K562 (cell line): ENCODE results near the gene RTP5.

Experiments
- CREB1 ChIP-seq, 2 experiments: sonication (generic) in 1 of 2; formaldehyde crosslinking in 1 of 2; IDR thresholded peaks; 2 replicates each; pipeline versions ENCODE4 v1.6.1 to v1.8.0; 2012 to 2022; ENCODE audit warnings: inconsistent platforms in 1 of 2, mild to moderate bottlenecking in 1 of 2, missing genetic modification reagents in 1 of 2, moderate library complexity in 1 of 2
- EZH2 ChIP-seq: IDR thresholded peaks from 2 replicates; pipeline ENCODE4 v1.6.1; 2012; ENCODE audit warnings: low read depth, mild to moderate bottlenecking, inconsistent platforms, low read length, borderline replicate concordance
- HDAC3 ChIP-seq: fragments of 450-650 bp; IDR thresholded peaks from 2 replicates; pipeline ENCODE4 v1.6.1; 2018; ENCODE audit warnings: borderline replicate concordance, mild to moderate bottlenecking, moderate library complexity; ENCODE audit not compliant: partially characterized antibody
- NONO ChIP-seq, 2 experiments: fragments of 200-400 bp in 1 of 2; fragments of 450-650 bp in 1 of 2; formaldehyde crosslinking in 1 of 2; IDR thresholded peaks; 2 replicates each; pipeline ENCODE4 v1.6.1; 2017; ENCODE audit warnings: low read depth in 2 of 2, mild to moderate bottlenecking in 2 of 2, moderate library complexity in 2 of 2, low read length in 1 of 2
- PYGO2 ChIP-seq: fragments of 450-650 bp; IDR thresholded peaks from 2 replicates; pipeline ENCODE4 v1.6.1; 2016; ENCODE audit warnings: mild to moderate bottlenecking, missing genetic modification characterization, moderate library complexity, missing compliant biosample characterization
- RBM17 ChIP-seq: fragments of 200-400 bp; formaldehyde crosslinking; IDR thresholded peaks from 2 replicates; pipeline ENCODE4 v1.6.1; 2017; ENCODE audit warnings: low read depth, mild to moderate bottlenecking, low read length, borderline replicate concordance
- RBM39 ChIP-seq: fragments of 200-400 bp; formaldehyde crosslinking; optimal IDR thresholded peaks from 2 replicates; pipeline ENCODE3; 2018; ENCODE audit warnings: low read depth, low read length
- SRSF1 ChIP-seq: fragments of 200-400 bp; formaldehyde crosslinking; IDR thresholded peaks from 2 replicates; pipeline ENCODE4 v1.6.1; 2017; ENCODE audit warnings: mild to moderate bottlenecking, low read depth, low read length, moderate library complexity
- TF ChIP-seq, protein P1 (sequence below): fragments of 250-450 bp; sonication (Bioruptor Pico); IDR thresholded peaks from 2 replicates; pipeline ENCODE4 v1.5.0; 2021; ENCODE audit warnings: mild to moderate bottlenecking, moderate library complexity
- TF ChIP-seq, protein P2 (sequence below), 3 experiments: IDR thresholded peaks in 2 of 3; conservative IDR thresholded peaks in 1 of 3; 2 replicates each; pipeline ENCODE4 v1.5.1; 2011 to 2012; ENCODE audit warnings: low read length in 3 of 3, mild to moderate bottlenecking in 3 of 3, control low read depth in 2 of 3, improper control_type of control experiment in 1 of 3, inconsistent platforms in 1 of 3, low read depth in 1 of 3, mixed read lengths in 1 of 3, moderate library complexity in 1 of 3; ENCODE audit not compliant: insufficient read depth in 2 of 3

DNA sequence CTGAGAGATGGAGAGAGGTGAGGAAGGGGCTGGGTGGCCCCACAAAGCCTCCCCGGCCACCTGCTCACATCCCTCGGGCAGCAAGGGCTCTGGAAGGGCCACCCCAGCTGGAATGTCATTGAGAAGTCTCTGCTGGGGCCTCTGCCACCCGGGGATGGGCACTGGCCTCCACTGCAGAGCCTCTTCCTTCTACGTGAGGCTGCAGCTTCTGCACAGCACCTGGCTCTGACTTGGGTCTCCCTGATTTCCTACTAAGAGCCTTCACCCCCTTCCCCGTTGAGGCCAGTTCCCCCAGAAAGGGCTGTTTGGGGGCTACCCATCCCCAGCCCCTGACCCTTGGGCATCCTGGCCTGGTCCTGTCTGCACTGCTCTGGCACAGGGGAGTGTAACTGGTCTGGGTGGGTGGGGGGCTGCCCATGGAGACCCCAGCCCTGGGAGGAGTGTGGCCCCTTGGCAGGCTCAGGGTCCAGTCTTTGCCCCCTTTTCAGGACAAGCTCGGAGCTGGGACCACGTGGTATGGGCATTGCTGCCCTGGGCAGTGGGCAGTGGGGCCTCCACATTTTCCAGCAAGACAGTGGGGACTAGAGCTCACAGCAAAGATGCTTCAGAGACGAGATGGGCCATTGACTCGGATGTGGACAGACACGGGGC lies 16.4 kb upstream of the RTP5 start:
- TF ChIP-seq, protein P1, sequence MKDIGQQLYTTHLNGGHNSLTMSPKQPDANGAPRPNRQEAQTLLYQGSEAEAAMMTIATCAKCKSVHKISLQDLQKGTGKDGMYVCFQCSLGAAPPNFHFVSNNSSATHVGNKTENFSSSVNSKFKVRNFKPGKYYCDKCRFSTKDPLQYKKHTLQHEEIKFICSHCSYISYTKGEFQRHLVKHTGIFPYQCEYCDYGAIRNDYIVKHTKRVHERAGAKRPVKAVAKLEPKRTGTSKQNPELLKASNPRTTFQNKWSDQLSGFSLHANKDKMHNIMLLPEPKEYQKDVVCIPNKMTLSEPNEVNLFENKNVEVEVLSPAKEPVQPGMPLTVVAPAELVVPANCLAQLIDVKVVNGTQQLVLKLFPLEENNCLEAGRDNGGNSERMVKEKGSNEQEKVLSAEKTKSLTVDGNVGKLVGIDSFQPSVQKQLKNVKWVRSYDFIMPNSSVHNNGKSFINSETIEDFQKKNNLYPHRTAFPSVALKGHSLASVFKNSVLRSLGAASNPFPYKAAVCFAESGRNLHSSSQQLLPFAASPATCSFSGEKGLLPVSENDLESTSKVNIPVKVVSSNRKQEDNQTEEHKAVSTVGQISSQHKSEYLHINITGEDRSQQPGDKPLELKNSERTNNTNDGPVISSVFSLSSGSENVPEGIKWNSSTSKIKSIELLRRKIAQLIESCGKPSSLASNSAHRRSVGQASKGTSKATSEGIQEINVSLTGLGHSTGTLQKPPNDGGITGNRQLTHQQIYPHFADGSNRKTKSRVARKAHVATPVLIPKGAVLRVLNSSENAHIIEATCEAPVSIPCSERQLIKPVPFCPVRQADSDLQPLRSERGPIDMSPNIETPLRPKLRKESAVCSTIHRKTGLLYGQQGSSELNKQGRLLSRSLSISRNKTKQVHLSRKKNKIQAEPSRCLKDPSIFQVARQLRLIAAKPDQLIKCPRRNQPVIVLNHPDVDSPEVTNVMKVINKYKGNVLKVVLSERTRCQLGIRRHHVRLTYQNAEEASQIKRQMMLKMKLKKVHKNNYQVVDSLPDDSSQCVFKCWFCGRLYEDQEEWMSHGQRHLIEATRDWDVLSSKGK (CRISPR knock-in tag), result no peak
- TF ChIP-seq PYGO2 (no peak), NONO (IDR thresholded peaks at IDR 0.05; ENCODE audit: low read depth in 2 of 2, low read length in 1 of 2) (no peak), EZH2 (no peak), HDAC3 (no peak), CREB1 (IDR thresholded peaks at IDR 0.05) (no peak), CREB1 (CRISPR knock-in tag; IDR thresholded peaks at IDR 0.05) (no peak), RBM39 (no peak), RBM17 (no peak), SRSF1 (no peak)
- TF ChIP-seq, protein P2, sequence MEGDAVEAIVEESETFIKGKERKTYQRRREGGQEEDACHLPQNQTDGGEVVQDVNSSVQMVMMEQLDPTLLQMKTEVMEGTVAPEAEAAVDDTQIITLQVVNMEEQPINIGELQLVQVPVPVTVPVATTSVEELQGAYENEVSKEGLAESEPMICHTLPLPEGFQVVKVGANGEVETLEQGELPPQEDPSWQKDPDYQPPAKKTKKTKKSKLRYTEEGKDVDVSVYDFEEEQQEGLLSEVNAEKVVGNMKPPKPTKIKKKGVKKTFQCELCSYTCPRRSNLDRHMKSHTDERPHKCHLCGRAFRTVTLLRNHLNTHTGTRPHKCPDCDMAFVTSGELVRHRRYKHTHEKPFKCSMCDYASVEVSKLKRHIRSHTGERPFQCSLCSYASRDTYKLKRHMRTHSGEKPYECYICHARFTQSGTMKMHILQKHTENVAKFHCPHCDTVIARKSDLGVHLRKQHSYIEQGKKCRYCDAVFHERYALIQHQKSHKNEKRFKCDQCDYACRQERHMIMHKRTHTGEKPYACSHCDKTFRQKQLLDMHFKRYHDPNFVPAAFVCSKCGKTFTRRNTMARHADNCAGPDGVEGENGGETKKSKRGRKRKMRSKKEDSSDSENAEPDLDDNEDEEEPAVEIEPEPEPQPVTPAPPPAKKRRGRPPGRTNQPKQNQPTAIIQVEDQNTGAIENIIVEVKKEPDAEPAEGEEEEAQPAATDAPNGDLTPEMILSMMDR (IDR thresholded peaks at IDR 0.05 in 2 of 3, conservative IDR thresholded peaks at IDR 0.05 in 1 of 3; ENCODE audit: insufficient read depth in 2 of 3, low read depth in 1 of 3, low read length in 3 of 3), result no peak
